ENCODE data around the gene SAMD4A. TPM values are rescaled to one million over a fixed set of nuclear protein-coding genes. Genes with fewer than 3 reads are reported as not detected.
A peak's percentile ranks its signal among the peaks of the same experiment; 100 is the strongest.
"Not testable (repeated sequence)": the region's sequence is repeated elsewhere in the genome, so short reads cannot be mapped to it uniquely, and the experiment has no call there.

Gene SAMD4A
- total and polyA plus RNA-seq, 2 experiments from 2014 or later, result 7.2 to 33.0 TPM

DNA sequence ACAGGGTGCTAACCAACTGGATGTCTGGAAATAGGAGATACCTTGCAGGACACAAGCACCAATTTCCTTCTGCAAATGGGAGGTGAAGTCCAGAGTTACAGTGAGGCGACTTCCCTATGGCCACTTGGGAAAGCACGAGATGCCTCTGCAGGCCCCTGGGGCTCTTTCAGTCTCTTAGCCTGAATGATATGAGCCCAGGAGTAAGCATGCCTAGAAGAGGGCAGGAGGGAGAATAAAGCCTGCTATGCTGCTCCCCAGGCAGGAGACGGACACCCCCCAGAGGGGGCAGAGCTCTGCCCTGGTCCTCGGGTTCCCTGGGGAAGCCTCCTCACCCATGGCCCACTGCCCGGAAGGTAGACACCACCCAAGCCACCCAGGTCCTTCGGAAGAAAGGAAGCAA, 230.6 kb downstream of the SAMD4A start:
- Histone ChIP-seq H3K27me3 (replicated peaks; ENCODE audit: insufficient read depth) (0 out of 2 replicates have a peak, but pooled peaks cover 3% of the 10 kb centered on the region), H3K4me3 (no peak overlapping the region), H3K36me3 (ENCODE audit: low read depth) (no peaks in the 10 kb centered on the region), H3K27ac (no peak overlapping the region), H4K20me1 (ENCODE audit: insufficient read depth) (no peaks in the 10 kb centered on the region), H3F3A (ENCODE audit: insufficient read depth) (peaks cover 16% of the 10 kb centered on the region; the same call in 1 of the 2 replicates), H3K9me3 (ENCODE audit: low read depth) (no peaks in the 10 kb centered on the region), H3K4me1 (ENCODE audit: insufficient read depth) (peaks cover 15% of the 10 kb centered on the region), H3K9me2 (ENCODE audit: insufficient read depth) (no peaks in the 10 kb centered on the region), H3K4me2 (ENCODE audit: unreplicated experiment) (no peak overlapping the region), H2AFZ (no peak overlapping the region), H3K79me2 (ENCODE audit: insufficient read depth) (no peaks in the 10 kb centered on the region), H3K9ac (no peak overlapping the region)
- in situ Hi-C loops (cut with MboI), result no loop called here
- TF ChIP-seq EZH2phosphoT487 (IDR thresholded peaks at IDR 0.05; ENCODE audit: insufficient read depth, low read depth) (no peak), EZH2 (IDR thresholded peaks at IDR 0.05; ENCODE audit: insufficient read depth, poor library complexity, severe bottlenecking) (no peak)
- WGBS, 2 experiments (ENCODE audit: low coverage in 1 of 2, low lambda C conversion rate in 2 of 2, missing lambda C conversion rate in 2 of 2), result 86 to 88% methylated on average over 6 of the region's 6 CpGs
- DNase-seq, result no peak

DNA sequence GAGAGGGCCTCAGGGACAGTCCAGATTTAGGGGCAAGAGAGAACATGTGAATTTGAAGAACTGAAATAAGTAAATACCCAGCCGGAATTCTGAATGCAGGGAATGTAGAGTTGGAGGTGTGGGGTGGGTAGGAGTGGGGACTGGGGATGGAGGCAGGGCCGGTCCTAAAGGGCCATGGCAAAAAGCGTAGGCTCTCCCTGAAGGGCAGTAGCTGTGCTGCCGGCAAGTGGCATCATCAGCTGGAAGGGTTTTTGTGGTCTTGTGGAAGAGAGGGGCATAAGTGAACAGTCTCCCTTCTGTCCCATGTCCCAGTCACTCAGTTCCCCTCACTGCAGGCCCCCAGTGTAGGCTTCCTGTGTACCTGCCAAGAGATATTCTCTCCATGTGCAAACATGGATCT, 231.1 kb downstream of the SAMD4A start:
- Histone ChIP-seq H3K4me3 (no peak overlapping the region), H2AFZ (no peak overlapping the region), H3F3A (ENCODE audit: insufficient read depth) (peaks cover 13% of the 10 kb centered on the region; the same call in 1 of the 2 replicates), H3K9ac (no peak overlapping the region), H3K9me2 (ENCODE audit: insufficient read depth) (no peaks in the 10 kb centered on the region), H3K36me3 (ENCODE audit: low read depth) (no peaks in the 10 kb centered on the region), H3K9me3 (ENCODE audit: low read depth) (no peaks in the 10 kb centered on the region), H4K20me1 (ENCODE audit: insufficient read depth) (no peaks in the 10 kb centered on the region), H3K4me1 (ENCODE audit: insufficient read depth) (peaks cover 15% of the 10 kb centered on the region), H3K27me3 (replicated peaks; ENCODE audit: insufficient read depth) (0 out of 2 replicates have a peak, but pooled peaks cover 3% of the 10 kb centered on the region), H3K4me2 (ENCODE audit: unreplicated experiment) (no peak overlapping the region), H3K79me2 (ENCODE audit: insufficient read depth) (no peaks in the 10 kb centered on the region), H3K27ac (no peak overlapping the region)
- DNase-seq, result no peak
- TF ChIP-seq EZH2phosphoT487 (IDR thresholded peaks at IDR 0.05; ENCODE audit: insufficient read depth, low read depth) (no peak), EZH2 (IDR thresholded peaks at IDR 0.05; ENCODE audit: insufficient read depth, poor library complexity, severe bottlenecking) (no peak)
- in situ Hi-C loops (cut with MboI), result no loop called here
- 77 to 78% methylated on average over 4 of the region's 4 CpGs for WGBS, 2 experiments (ENCODE audit: low coverage in 1 of 2, low lambda C conversion rate in 2 of 2, missing lambda C conversion rate in 2 of 2)

DNA sequence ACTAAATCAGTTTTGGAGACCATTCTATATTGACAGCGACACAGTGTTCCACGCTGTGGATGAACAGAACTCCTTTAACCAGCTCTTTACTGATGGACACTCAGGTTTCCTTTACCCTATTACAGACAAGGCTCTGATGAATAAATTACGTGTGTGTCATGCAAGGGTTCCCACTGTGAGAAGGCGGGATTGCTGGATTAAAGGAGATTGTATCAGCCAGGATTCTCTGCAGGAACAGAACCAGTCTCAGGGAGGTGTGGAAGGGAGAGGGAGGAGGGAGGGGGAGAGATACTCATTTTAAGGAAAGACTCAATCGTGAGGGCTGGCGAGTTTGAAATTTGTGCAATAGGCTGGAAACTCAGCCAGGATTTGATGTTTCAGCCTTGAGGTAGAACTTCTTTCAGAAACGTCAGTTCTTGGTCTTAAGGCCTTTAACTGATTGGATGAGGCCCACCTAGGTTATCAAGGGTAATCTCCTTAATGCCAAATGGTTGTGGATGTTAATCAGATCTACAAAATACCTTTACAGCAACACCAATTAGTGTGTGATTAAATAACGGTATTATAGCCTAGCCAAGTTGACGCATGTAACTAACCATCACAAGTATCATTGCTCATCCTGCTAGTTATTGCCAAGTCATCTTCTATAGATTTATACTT, 231.7 kb downstream of the SAMD4A start:
- DNase-seq, result peak; percentile 15

DNA sequence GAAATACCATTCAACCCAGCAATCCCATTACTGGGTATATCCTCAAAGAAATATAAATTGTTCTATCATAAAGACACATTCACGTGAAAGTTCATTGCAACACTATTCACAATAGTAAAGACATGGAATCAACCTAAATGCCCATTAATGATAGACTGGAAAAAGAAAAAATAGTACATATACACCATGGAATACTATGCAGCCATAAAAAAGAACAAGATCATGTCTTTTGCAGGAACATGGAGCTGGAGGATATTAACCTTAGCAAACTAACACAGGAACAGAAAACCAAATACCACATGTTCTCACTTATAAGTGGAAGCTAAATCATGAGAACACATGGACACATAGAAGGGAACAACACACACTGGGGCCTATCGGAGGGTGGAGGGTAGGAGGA, 234.6 kb downstream of the SAMD4A start:
- H3K4me1 ChIP-seq (ENCODE audit: insufficient read depth); H3K9me2 ChIP-seq (ENCODE audit: insufficient read depth); DNase-seq; H4K20me1 ChIP-seq (ENCODE audit: insufficient read depth); H3K4me3 ChIP-seq; H3K79me2 ChIP-seq (ENCODE audit: insufficient read depth); H2AFZ ChIP-seq; H3K4me2 ChIP-seq (ENCODE audit: unreplicated experiment); H3K9me3 ChIP-seq (ENCODE audit: low read depth); H3K36me3 ChIP-seq (ENCODE audit: low read depth); H3K9ac ChIP-seq; H3K27me3 ChIP-seq (replicated peaks; ENCODE audit: insufficient read depth); H3K27ac ChIP-seq; in situ Hi-C loops (cut with MboI); H3F3A ChIP-seq (ENCODE audit: insufficient read depth): not testable (repeated sequence)
- 78 to 89% methylated on average over 2 of the region's 2 CpGs for WGBS, 2 experiments (ENCODE audit: low coverage in 1 of 2, low lambda C conversion rate in 2 of 2, missing lambda C conversion rate in 2 of 2)

More for the DNA sequence above, 231.7 kb downstream of the SAMD4A start:
- Histone ChIP-seq H3K9ac (no peak overlapping the region), H3K9me2 (ENCODE audit: insufficient read depth) (no peaks in the 10 kb centered on the region), H3K4me3 (no peak overlapping the region), H3F3A (ENCODE audit: insufficient read depth) (peaks cover 13% of the 10 kb centered on the region; the same call in 1 of the 2 replicates), H3K4me1 (ENCODE audit: insufficient read depth) (peaks cover 15% of the 10 kb centered on the region), H3K27ac (no peak overlapping the region), H3K27me3 (replicated peaks; ENCODE audit: insufficient read depth) (0 out of 2 replicates have a peak, but pooled peaks cover 3% of the 10 kb centered on the region), H3K4me2 (ENCODE audit: unreplicated experiment) (no peak overlapping the region), H3K36me3 (ENCODE audit: low read depth) (no peaks in the 10 kb centered on the region), H3K79me2 (ENCODE audit: insufficient read depth) (no peaks in the 10 kb centered on the region), H3K9me3 (ENCODE audit: low read depth) (no peaks in the 10 kb centered on the region), H2AFZ (no peak overlapping the region), H4K20me1 (ENCODE audit: insufficient read depth) (no peaks in the 10 kb centered on the region)
- in situ Hi-C loops (cut with MboI), result no loop called here
- TF ChIP-seq EZH2phosphoT487 (IDR thresholded peaks at IDR 0.05; ENCODE audit: insufficient read depth, low read depth) (no peak), EZH2 (IDR thresholded peaks at IDR 0.05; ENCODE audit: insufficient read depth, poor library complexity, severe bottlenecking) (no peak)
- 67 to 71% methylated on average over 9 of the region's 9 CpGs for WGBS, 2 experiments (ENCODE audit: low coverage in 1 of 2, low lambda C conversion rate in 2 of 2, missing lambda C conversion rate in 2 of 2)
